ENCODE results near the gene EEF1A2. TPM values are rescaled to one million over a fixed set of nuclear protein-coding genes. Genes with fewer than 3 reads are reported as not detected.

EEF1A2 gene
- polyA plus RNA-seq, 2 of the 4 experiments (the other 2 are of a cell fraction): 16.3 to 129 TPM

DNA sequence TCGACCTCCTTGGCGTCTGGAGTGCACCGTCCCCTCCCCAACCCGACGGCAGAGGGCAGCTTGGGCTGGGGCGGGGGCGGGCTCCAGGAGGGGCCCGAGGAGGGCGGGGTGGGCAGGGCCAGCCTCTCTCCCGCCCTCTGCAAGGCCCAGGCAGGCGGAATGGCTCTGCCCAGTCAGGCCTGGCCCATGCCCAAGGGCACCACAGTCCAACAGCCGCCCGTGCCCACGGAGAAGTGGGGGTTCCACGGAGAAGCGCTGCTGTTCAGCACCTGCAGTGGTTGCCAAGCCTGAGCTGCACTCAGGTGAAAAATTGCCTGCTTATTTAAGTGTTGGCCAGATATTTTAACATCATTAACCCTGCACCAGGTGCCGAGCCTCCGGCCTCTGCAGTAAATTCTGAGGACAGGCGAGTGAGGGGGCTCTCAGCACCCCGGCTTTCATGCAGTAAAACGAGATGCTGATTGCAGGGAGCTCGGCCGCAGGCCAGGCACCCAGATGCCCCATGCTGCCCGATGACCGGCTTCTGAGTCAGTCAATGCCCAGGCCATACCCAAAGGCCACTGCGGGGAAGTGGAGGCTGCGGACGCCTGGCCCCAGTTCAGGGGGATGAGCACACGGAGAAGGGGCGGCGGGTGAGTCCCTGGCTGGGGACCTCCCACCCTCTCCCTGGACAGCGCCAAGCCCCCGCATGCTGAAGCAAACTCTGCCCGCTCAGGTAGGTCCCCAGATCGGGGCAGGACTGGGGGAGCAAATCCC, 49.0 kb upstream of the EEF1A2 start, which contains the start of gene SRMS:
TSS of gene SRMS (minus strand) at position 25 of the 756 bp plus-strand sequence. CDS start 286 bp downstream, outside the sequence.
- FAIRE-seq: no peak
- no peak within 1 kb of the TSS for H3K4me2 ChIP-seq
- no peak for TF ChIP-seq HDAC2 (IDR thresholded peaks at IDR 0.05)
- TF ChIP-seq RARB (CRISPR knock-in tag; IDR thresholded peaks at IDR 0.05): no peak
- TF ChIP-seq, protein P1, sequence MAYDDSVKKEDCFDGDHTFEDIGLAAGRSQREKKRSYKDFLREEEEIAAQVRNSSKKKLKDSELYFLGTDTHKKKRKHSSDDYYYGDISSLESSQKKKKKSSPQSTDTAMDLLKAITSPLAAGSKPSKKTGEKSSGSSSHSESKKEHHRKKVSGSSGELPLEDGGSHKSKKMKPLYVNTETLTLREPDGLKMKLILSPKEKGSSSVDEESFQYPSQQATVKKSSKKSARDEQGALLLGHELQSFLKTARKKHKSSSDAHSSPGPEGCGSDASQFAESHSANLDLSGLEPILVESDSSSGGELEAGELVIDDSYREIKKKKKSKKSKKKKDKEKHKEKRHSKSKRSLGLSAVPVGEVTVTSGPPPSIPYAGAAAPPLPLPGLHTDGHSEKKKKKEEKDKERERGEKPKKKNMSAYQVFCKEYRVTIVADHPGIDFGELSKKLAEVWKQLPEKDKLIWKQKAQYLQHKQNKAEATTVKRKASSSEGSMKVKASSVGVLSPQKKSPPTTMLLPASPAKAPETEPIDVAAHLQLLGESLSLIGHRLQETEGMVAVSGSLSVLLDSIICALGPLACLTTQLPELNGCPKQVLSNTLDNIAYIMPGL (CRISPR knock-in tag; IDR thresholded peaks at IDR 0.05; ENCODE audit: borderline replicate concordance): no peak
- no peak for TF ChIP-seq EHMT2 (IDR thresholded peaks at IDR 0.05; ENCODE audit: low read depth)
- TF ChIP-seq CHD4 (IDR thresholded peaks at IDR 0.05; ENCODE audit: borderline replicate concordance): no peak
- TF ChIP-seq KDM5A (IDR thresholded peaks at IDR 0.05): no peak
- TF ChIP-seq, protein P2, sequence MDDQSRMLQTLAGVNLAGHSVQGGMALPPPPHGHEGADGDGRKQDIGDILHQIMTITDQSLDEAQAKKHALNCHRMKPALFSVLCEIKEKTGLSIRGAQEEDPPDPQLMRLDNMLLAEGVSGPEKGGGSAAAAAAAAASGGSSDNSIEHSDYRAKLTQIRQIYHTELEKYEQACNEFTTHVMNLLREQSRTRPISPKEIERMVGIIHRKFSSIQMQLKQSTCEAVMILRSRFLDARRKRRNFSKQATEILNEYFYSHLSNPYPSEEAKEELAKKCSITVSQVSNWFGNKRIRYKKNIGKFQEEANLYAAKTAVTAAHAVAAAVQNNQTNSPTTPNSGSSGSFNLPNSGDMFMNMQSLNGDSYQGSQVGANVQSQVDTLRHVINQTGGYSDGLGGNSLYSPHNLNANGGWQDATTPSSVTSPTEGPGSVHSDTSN (IDR thresholded peaks at IDR 0.05): no peak
- no peak for TF ChIP-seq RAD21 (conservative IDR thresholded peaks at IDR 0.05 in 1 of 2, IDR thresholded peaks at IDR 0.05 in 1 of 2)
- TF ChIP-seq HOXB13 (CRISPR knock-in tag; IDR thresholded peaks at IDR 0.05; ENCODE audit: low read depth): no peak
- no peak for TF ChIP-seq ZSCAN20 (CRISPR knock-in tag; IDR thresholded peaks at IDR 0.05)
- TF ChIP-seq, protein P3, sequence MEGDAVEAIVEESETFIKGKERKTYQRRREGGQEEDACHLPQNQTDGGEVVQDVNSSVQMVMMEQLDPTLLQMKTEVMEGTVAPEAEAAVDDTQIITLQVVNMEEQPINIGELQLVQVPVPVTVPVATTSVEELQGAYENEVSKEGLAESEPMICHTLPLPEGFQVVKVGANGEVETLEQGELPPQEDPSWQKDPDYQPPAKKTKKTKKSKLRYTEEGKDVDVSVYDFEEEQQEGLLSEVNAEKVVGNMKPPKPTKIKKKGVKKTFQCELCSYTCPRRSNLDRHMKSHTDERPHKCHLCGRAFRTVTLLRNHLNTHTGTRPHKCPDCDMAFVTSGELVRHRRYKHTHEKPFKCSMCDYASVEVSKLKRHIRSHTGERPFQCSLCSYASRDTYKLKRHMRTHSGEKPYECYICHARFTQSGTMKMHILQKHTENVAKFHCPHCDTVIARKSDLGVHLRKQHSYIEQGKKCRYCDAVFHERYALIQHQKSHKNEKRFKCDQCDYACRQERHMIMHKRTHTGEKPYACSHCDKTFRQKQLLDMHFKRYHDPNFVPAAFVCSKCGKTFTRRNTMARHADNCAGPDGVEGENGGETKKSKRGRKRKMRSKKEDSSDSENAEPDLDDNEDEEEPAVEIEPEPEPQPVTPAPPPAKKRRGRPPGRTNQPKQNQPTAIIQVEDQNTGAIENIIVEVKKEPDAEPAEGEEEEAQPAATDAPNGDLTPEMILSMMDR (IDR thresholded peaks at IDR 0.05): no peak
- TF ChIP-seq POLR2AphosphoS2 (conservative IDR thresholded peaks at IDR 0.05; ENCODE audit: low read length): no peak
- TF ChIP-seq MYC (IDR thresholded peaks at IDR 0.05; ENCODE audit: borderline replicate concordance, low read length): no peak
- no peaks in the 10 kb centered on the region for H3K9me3 ChIP-seq
- peaks cover 11% of the 10 kb centered on the region for H3K4me1 ChIP-seq
- 67% methylated on average over 21 of the region's 35 CpGs for WGBS (ENCODE audit: missing lambda C conversion rate)
- H3K4me3 ChIP-seq: no peak within 1 kb of the TSS
- CTCF ChIA-PET: interaction anchor here (0.6 to 3.3 kb wide), 3 partner anchors 10 to 428 kb away, joined by 3 to 22 read pairs (median 4); partner anchors contain the start of gene PTK6
- no peak within 1 kb of the TSS for H3K27ac ChIP-seq
- POLR2A ChIA-PET: no interaction called here
- peak in 1 of 2 experiments; percentile 58; a peak in 3 of 6 replicates for ATAC-seq
- no peak for DNase-seq (ENCODE audit: low read depth in 1 of 2, low spot score in 1 of 2)

DNA sequence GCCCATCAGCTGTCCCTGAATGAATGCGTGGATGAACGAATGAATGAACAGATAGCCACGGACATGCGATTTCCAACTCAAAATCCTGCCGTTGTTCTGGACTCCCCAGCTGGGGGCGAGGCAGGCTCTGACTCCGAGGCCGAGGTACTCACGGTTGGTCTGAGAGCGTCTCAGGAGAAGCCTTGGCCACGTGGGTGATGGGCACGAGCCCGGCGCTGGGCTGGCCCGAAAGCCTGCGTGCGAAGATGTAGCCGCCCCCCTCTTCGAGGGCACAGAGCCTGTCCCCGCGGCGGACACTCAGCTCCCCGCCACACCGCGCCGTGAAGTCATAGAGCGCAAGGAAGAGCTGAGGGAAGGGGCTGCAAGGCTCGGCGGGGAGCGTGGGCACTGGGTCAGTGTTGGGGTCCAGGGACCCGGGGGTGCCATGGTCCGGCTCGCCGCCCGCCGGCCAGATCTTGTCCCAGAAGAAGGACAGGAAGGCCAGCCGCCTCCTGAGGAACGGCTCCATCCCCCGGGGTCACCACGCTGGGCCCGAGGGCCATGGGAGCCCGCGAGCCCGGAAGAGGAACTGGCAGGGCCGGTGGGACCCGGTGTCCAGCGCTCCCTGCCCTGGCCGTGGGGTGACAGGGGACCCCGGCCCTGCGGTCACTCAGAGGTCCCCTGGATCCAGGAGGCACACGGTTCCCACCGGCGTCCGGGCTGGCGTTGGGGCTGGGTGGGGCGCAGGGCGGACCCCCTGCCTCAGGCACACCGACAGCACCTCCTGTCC, 48.3 kb upstream of the EEF1A2 start:
- peaks cover 11% of the 10 kb centered on the region for H3K4me1 ChIP-seq

More for the DNA sequence above, 48.3 kb upstream of the EEF1A2 start:
- DNase-seq (ENCODE audit: low read depth in 1 of 2, low spot score in 1 of 2): no peak
- Histone ChIP-seq H3K4me3 (no peak overlapping the region), H3K9me3 (no peaks in the 10 kb centered on the region), H3K4me2 (no peak overlapping the region), H3K27ac (no peak overlapping the region)
- ATAC-seq: no peak
- TF ChIP-seq NFE2L2 (conservative IDR thresholded peaks at IDR 0.05; ENCODE audit: low read length): no peak
- TF ChIP-seq RNF2 (IDR thresholded peaks at IDR 0.05; ENCODE audit: borderline replicate concordance, low read depth): no peak
- TF ChIP-seq HOXB5 (CRISPR knock-in tag; IDR thresholded peaks at IDR 0.05): no peak
- no peak for TF ChIP-seq FOXS1 (CRISPR knock-in tag; IDR thresholded peaks at IDR 0.05)
- no peak for TF ChIP-seq MAZ (IDR thresholded peaks at IDR 0.05; ENCODE audit: borderline replicate concordance, low read depth, low read length)
- no peak for TF ChIP-seq MAFK (IDR thresholded peaks at IDR 0.05; ENCODE audit: partially characterized antibody)
- no peak for TF ChIP-seq CBX8 (IDR thresholded peaks at IDR 0.05)
- TF ChIP-seq JUN (IDR thresholded peaks at IDR 0.05): no peak
- TF ChIP-seq KDM1A (IDR thresholded peaks at IDR 0.05; ENCODE audit: low read depth): no peak
- no peak for TF ChIP-seq RFX5 (IDR thresholded peaks at IDR 0.05)
- no peak for TF ChIP-seq MYC (IDR thresholded peaks at IDR 0.05; ENCODE audit: borderline replicate concordance, low read length)
- TF ChIP-seq, protein P4, sequence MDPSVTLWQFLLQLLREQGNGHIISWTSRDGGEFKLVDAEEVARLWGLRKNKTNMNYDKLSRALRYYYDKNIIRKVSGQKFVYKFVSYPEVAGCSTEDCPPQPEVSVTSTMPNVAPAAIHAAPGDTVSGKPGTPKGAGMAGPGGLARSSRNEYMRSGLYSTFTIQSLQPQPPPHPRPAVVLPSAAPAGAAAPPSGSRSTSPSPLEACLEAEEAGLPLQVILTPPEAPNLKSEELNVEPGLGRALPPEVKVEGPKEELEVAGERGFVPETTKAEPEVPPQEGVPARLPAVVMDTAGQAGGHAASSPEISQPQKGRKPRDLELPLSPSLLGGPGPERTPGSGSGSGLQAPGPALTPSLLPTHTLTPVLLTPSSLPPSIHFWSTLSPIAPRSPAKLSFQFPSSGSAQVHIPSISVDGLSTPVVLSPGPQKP (IDR thresholded peaks at IDR 0.05; ENCODE audit: low read depth, low read length): no peak
- no peak for TF ChIP-seq TFCP2L1 (CRISPR knock-in tag; IDR thresholded peaks at IDR 0.05)
- TF ChIP-seq, protein P3 (IDR thresholded peaks at IDR 0.05): no peak
- TF ChIP-seq EHF (CRISPR knock-in tag; IDR thresholded peaks at IDR 0.05): no peak
- no peak for TF ChIP-seq ZNF302 (CRISPR knock-in tag; IDR thresholded peaks at IDR 0.05)
- FAIRE-seq: no peak
- 87% methylated on average over 29 of the region's 58 CpGs for WGBS (ENCODE audit: missing lambda C conversion rate)
- CTCF ChIA-PET: interaction anchor here (1.2 to 3.3 kb wide), 2 partner anchors 9 to 19 kb away, joined by 3 to 22 read pairs; partner anchors contain the start of gene PTK6
- POLR2A ChIA-PET: no interaction called here
